Right lobe of liver (tissue), 6 donors: ENCODE results near the gene KIAA1191. TPM values are rescaled to one million over a fixed set of nuclear protein-coding genes. Genes with fewer than 3 reads are reported as not detected.
"Not testable (repeated sequence)": the region's sequence is repeated elsewhere in the genome, so short reads cannot be mapped to it uniquely, and the experiment has no call there.

ENCODE experiments used
- ATAC-seq, 4 donors: fragments of 200-7000 bp; cut with Tn5 transposase; one replicate each; pipeline ENCODE4 v1.9.1; 2020; ENCODE audit warnings: mild to moderate bottlenecking in 4 of 4, moderate library complexity in 4 of 4
- DNase-seq, 3 donors: peaks; one replicate each; pipeline ENCODE4 v3.0.0-alpha.2; 2020
- H3K27ac ChIP-seq, 3 donors: fragments of 200-600 bp; one replicate each; pipeline ENCODE4 v1.8.0; 2022
- H3K27me3 ChIP-seq, 2 donors: fragments of 200-600 bp; one replicate each; pipeline ENCODE4 v1.8.0; 2022
- H3K36me3 ChIP-seq, 4 donors: fragments of 200-600 bp; sonication (generic) in 1 of 4; one replicate each; pipeline versions ENCODE4 v1.5.1 to v1.8.0; 2017 to 2022; ENCODE audit warnings: control low read depth in 1 of 4
- H3K4me1 ChIP-seq, 4 donors: fragments of 200-600 bp; sonication (generic) in 1 of 4; one replicate each; pipeline versions ENCODE4 v1.5.1 to v1.8.0; 2017 to 2022; ENCODE audit warnings: control low read depth in 1 of 4
- H3K4me3 ChIP-seq, 3 donors: fragments of 200-600 bp; one replicate each; pipeline ENCODE4 v1.8.0; 2022
- H3K9me3 ChIP-seq, 4 donors: fragments of 200-600 bp; sonication (generic) in 1 of 4; one replicate each; pipeline versions ENCODE4 v1.5.1 to v1.8.0; 2017 to 2022; ENCODE audit warnings: control low read depth in 1 of 4
- POLR2A ChIP-seq: fragments of 450-650 bp; IDR thresholded peaks from one replicate; pipeline ENCODE4 v1.6.1; 2017; ENCODE audit warnings: antibody characterized with exemption, mild to moderate bottlenecking
- WGBS: methylation state at CpG from one replicate; pipeline ENCODE4 v1.1.6; 2018; ENCODE audit warnings: low coverage, low lambda C conversion rate; ENCODE audit not compliant: insufficient coverage; ENCODE audit errors: missing lambda C conversion rate; 5-methylcytosine and 5-hydroxymethylcytosine counted together
- intact Hi-C, 2 donors: fragments of 100-400 bp; cut with DNase I; formaldehyde crosslinking; loops; one replicate each; pipeline versions ENCODE4 v1.11.2 to v1.14.1; 2022
- long read RNA-seq: library from polyadenylated mRNA; unstranded; transcript quantifications from one replicate; pipeline ENCODE4 v2.0.0, GENCODE V29; 2019
- total RNA-seq, 6 experiments: library from RNA; depleted of rRNA in 2 of 6; stranded (reverse); fragments of >200 nt in 2 of 6; fragmentation: NEBNext Ultra II Directional in 3 of 6; extraction: Animal tissue kit (Norgen Biotek cat#: 25700) in 3 of 6; gene quantifications; one replicate each; pipeline versions ENCODE4 v1.1.0 to v1.2.4, GENCODE V29; 2016 to 2023
- TF ChIP-seq, protein P1 (sequence below), 4 donors: fragments of 200-600 bp in 3 of 4; fragments of 450-650 bp in 1 of 4; IDR thresholded peaks; one replicate each; pipeline versions ENCODE4 v1.5.1 to v1.8.0; 2016 to 2022; ENCODE audit warnings: antibody characterized with exemption in 4 of 4, mild to moderate bottlenecking in 2 of 4
- donor health status: DM: no; HTN: yes; CAD: no.
- donor health status: DM: no; HTN: no; CAD: no.
- donor health status: DM: no; HTN: no; CAD: no.
- donor health status: DM: no; HTN: yes; CAD: no.
- donor health status: DM: no; HTN: yes; CAD: no.

KIAA1191 gene, protein sequence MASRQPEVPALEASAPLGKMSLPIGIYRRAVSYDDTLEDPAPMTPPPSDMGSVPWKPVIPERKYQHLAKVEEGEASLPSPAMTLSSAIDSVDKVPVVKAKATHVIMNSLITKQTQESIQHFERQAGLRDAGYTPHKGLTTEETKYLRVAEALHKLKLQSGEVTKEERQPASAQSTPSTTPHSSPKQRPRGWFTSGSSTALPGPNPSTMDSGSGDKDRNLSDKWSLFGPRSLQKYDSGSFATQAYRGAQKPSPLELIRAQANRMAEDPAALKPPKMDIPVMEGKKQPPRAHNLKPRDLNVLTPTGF
- total RNA-seq = 10 to 100 TPM; 49.7 to 65.0 (median 57.6) TPM
- long read RNA-seq, partial matches to known transcripts = 0 of 7 reads
- long read RNA-seq, other reads (novel, unspliced or antisense) = 3 of 7 reads

- WGBS = under 1% methylated on average over 29 of the region's 56 CpGs
- intact Hi-C loops = no loop called here
- H3K36me3 ChIP-seq = peaks cover 0 to 15% (median 4%) of the 10 kb centered on the region in 4 donors
- peak; percentile 97 for TF ChIP-seq POLR2A
- TF ChIP-seq, protein P1, sequence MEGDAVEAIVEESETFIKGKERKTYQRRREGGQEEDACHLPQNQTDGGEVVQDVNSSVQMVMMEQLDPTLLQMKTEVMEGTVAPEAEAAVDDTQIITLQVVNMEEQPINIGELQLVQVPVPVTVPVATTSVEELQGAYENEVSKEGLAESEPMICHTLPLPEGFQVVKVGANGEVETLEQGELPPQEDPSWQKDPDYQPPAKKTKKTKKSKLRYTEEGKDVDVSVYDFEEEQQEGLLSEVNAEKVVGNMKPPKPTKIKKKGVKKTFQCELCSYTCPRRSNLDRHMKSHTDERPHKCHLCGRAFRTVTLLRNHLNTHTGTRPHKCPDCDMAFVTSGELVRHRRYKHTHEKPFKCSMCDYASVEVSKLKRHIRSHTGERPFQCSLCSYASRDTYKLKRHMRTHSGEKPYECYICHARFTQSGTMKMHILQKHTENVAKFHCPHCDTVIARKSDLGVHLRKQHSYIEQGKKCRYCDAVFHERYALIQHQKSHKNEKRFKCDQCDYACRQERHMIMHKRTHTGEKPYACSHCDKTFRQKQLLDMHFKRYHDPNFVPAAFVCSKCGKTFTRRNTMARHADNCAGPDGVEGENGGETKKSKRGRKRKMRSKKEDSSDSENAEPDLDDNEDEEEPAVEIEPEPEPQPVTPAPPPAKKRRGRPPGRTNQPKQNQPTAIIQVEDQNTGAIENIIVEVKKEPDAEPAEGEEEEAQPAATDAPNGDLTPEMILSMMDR (IDR thresholded peaks at IDR 0.05) = peak; percentile 25 to 46 (median 38)
- H3K27me3 ChIP-seq = no peaks in the 10 kb centered on the region
- no peaks in the 10 kb centered on the region for H3K9me3 ChIP-seq
- ATAC-seq (peak; percentile 98), DNase-seq (peak; percentile 97 to 98 (median 97))
- peak within 1 kb of the TSS; percentile 90 to 91 (median 90) for H3K27ac ChIP-seq
- peaks cover 0 to 21% (median 2%) of the 10 kb centered on the region in 4 donors for H3K4me1 ChIP-seq
- peak within 1 kb of the TSS; percentile 68 to 100 (median 95) for H3K4me3 ChIP-seq
Measured at GRCh38 chr5:176361437-176362232, at the start of gene KIAA1191. Gene KIAA1191 (minus strand): TSS chr5:176361764. CDS start chr5:176359508, 2,256 bp downstream.

DNA sequence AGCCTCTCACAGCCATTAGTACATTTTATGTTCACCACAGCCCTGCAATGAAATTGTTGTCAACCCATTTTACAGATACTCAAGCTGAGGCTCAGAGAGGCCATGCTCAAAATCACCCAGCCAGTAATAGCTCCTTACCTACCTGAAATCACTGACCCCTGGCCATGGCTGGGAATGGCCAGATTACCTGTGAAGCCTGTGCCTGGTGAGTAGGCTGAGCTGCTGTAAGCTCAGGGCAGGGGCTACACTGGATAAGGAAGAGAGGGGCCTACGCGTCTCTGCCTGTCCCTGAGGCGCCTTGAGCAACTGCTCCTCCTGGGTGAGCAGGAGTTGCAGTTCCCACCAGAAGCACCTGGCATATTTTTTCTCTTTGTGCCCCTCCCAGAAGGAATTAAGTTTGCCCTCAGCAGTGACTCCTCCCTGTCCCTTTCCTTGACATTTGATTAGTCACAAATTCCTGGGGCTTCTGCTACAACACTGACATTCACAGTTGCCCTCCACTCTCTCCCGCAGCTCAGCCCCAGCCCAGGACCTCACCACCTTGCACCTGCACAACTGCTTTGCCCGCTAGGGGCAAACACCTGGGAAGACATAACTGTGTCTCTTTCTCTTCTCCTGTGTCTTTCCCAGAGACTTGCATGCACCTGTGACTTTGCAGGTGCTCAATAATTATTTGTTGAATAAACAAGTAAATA, 49.1 kb upstream of the KIAA1191 start:
- Histone ChIP-seq H3K27me3 (no peaks in the 10 kb centered on the region), H3K9me3 (no peaks in the 10 kb centered on the region), H3K27ac (no peak overlapping the region), H3K36me3 (peaks cover 3 to 12% (median 4%) of the 10 kb centered on the region in 4 donors), H3K4me3 (no peak overlapping the region), H3K4me1 (peaks cover 0 to 15% (median 2%) of the 10 kb centered on the region in 4 donors)
- no peak for ATAC-seq
- no peak for TF ChIP-seq POLR2A
- TF ChIP-seq, protein P1 (IDR thresholded peaks at IDR 0.05) = no peak
- 96% methylated on average over 2 of the region's 5 CpGs for WGBS
- intact Hi-C loops = loop anchor here in 1 of 2 donors (10.0 kb wide), 1 partner anchor 244 kb away; no protein-coding TSS in a partner anchor
- peak in 1 of 3 donors; percentile 28 for DNase-seq

GRCh38 chr5:176409765-176410164, 48.2 kb upstream of the KIAA1191 start:
- Histone ChIP-seq H3K36me3 (peaks cover 3 to 12% (median 4%) of the 10 kb centered on the region in 4 donors), H3K9me3 (no peaks in the 10 kb centered on the region), H3K27ac (no peak overlapping the region), H3K27me3 (no peaks in the 10 kb centered on the region), H3K4me3 (no peak overlapping the region), H3K4me1 (peaks cover 0 to 6% (median 0%) of the 10 kb centered on the region in 4 donors)
- ATAC-seq (no peak), DNase-seq (peak in 1 of 3 donors; percentile 18)
- no peak for TF ChIP-seq POLR2A
- TF ChIP-seq, protein P1 (IDR thresholded peaks at IDR 0.05) = no peak
- intact Hi-C loops = loop anchor here in 1 of 2 donors (10.0 kb wide), 1 partner anchor 245 kb away; no protein-coding TSS in a partner anchor
- WGBS = 88% methylated on average over 1 of the region's 4 CpGs

- intact Hi-C loops = no loop called here
- WGBS = 94% methylated on average over 5 of the region's 5 CpGs
- H3K4me3 ChIP-seq = no peak overlapping the region
- no peak for TF ChIP-seq POLR2A
- TF ChIP-seq, protein P1 (IDR thresholded peaks at IDR 0.05) = no peak
- H3K27ac ChIP-seq = no peak overlapping the region
- H3K9me3 ChIP-seq = no peaks in the 10 kb centered on the region
- H3K36me3 ChIP-seq = peaks cover 3 to 12% (median 4%) of the 10 kb centered on the region in 4 donors
- DNase-seq (peak in 1 of 3 donors; percentile 14), ATAC-seq (no peak)
- H3K4me1 ChIP-seq = no peaks in the 10 kb centered on the region
- no peaks in the 10 kb centered on the region for H3K27me3 ChIP-seq
Measured at GRCh38 chr5:176408590-176408989, 47.0 kb upstream of the KIAA1191 start.

- 91% methylated on average over 6 of the region's 10 CpGs for WGBS
- peaks cover 3 to 12% (median 4%) of the 10 kb centered on the region in 4 donors for H3K36me3 ChIP-seq
Measured at GRCh38 chr5:176408252-176408573, 46.6 kb upstream of the KIAA1191 start.

More at GRCh38 chr5:176408252-176408573, 46.6 kb upstream of the KIAA1191 start:
- H3K27ac ChIP-seq, ATAC-seq, H3K27me3 ChIP-seq, H3K4me3 ChIP-seq, H3K4me1 ChIP-seq, H3K9me3 ChIP-seq, intact Hi-C loops: not testable (repeated sequence)
- DNase-seq = peak in 1 of 3 donors; percentile 7
